DND-41 (cell line): ENCODE data around the gene NFX1.

Source experiments
- EZH2 ChIP-seq: IDR thresholded peaks from 3 replicates; pipeline ENCODE4 v1.6.1; 2012; ENCODE audit warnings: borderline replicate concordance, low read depth, mild to moderate bottlenecking, moderate library complexity, low read length, inconsistent platforms; ENCODE audit not compliant: severe bottlenecking
- TF ChIP-seq, protein P1 (sequence below): IDR thresholded peaks from 2 replicates; pipeline ENCODE4 v1.5.1; 2012; ENCODE audit warnings: borderline replicate concordance, low read length, moderate library complexity, mild to moderate bottlenecking; ENCODE audit not compliant: poor library complexity, severe bottlenecking; ENCODE audit errors: extremely low read depth

DNA sequence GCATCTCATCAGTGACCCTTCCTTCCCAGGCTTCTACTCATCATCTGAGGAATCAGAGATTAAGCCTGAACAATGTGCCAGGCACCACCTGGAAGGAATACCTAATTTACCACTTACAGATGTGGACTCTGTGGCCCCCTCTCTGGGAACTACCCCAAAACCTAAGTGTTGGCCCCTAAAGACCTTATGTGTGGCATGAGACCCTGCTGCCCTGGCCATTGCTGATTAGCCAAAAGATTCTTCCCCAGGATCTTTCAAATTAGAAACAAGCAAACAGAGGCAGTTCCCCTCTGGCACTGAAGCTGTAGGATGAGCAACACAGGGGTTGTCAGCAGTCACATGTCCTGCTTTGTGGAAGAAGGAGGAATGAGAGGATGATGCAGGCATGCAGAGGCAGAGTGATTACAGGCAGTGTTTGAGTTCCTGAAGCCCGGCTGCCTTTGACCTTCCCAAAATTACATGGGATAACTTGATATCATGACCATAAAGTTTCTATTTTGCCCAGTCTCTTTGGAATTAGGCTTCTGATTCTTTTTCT is 39.8 kb upstream of the NFX1 start:
- TF ChIP-seq, protein P1, sequence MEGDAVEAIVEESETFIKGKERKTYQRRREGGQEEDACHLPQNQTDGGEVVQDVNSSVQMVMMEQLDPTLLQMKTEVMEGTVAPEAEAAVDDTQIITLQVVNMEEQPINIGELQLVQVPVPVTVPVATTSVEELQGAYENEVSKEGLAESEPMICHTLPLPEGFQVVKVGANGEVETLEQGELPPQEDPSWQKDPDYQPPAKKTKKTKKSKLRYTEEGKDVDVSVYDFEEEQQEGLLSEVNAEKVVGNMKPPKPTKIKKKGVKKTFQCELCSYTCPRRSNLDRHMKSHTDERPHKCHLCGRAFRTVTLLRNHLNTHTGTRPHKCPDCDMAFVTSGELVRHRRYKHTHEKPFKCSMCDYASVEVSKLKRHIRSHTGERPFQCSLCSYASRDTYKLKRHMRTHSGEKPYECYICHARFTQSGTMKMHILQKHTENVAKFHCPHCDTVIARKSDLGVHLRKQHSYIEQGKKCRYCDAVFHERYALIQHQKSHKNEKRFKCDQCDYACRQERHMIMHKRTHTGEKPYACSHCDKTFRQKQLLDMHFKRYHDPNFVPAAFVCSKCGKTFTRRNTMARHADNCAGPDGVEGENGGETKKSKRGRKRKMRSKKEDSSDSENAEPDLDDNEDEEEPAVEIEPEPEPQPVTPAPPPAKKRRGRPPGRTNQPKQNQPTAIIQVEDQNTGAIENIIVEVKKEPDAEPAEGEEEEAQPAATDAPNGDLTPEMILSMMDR, result no peak
- TF ChIP-seq EZH2, result no peak
